A549 treated with CpdA at 1 μM for 4 hours (cell line): ENCODE data around the gene CAPN1. TPM values are rescaled to one million over a fixed set of nuclear protein-coding genes. Genes with fewer than 3 reads are reported as not detected.

Experiments
- total RNA-seq: library from RNA; stranded (reverse); fragments of 200-300 nt; extraction: Qiagen RNA extraction; gene quantifications from 5 replicates; pipeline ENCODE4 v1.2.3, GENCODE V29; 2022; ENCODE audit warnings: low read depth

The CAPN1 gene
- 97.3 to 113 TPM (median 101 TPM) in 5 replicates for total RNA-seq

GRCh38 chr11:65181569-65182257 is at the start of gene CAPN1:
TSS of gene CAPN1 (plus strand) at chr11:65181928. CDS start at chr11:65182702, 774 bp downstream.

GRCh38 chr11:65134240-65134951 is 47.3 kb upstream of the CAPN1 start, which contains the start of gene SYVN1:
TSS of gene SYVN1 (minus strand) at chr11:65134519. CDS start at chr11:65133601, 918 bp downstream.

GRCh38 chr11:65170058-65170534 is 11.6 kb upstream of the CAPN1 start, which contains the start of gene SPDYC:
TSS of gene SPDYC (plus strand) at chr11:65170233. CDS start at chr11:65171358, 1,125 bp downstream.

Other genes starting within 250 kb of the CAPN1 start
- not detected in 5 replicates for gene GPHA2, start 246.0 kb upstream of the CAPN1 start, total RNA-seq
- gene MAJIN, start 209.8 kb upstream of the CAPN1 start, total RNA-seq: 0.10 TPM in 1 of 5 replicates, not detected in the others
- 0.71 to 1.3 TPM (median 1.1 TPM) in 5 replicates for gene BATF2, start 185.0 kb upstream of the CAPN1 start, total RNA-seq
- 158 to 190 TPM (median 185 TPM) in 5 replicates for gene ARL2, start 167.8 kb upstream of the CAPN1 start, total RNA-seq
- 22.8 to 24.5 TPM (median 23.7 TPM) in 5 replicates for gene SNX15, start 154.5 kb upstream of the CAPN1 start, total RNA-seq
- 32.2 to 54.3 TPM (median 50.2 TPM) in 5 replicates for gene SAC3D1, start 140.7 kb upstream of the CAPN1 start, total RNA-seq
- not detected in 5 replicates for gene NAALADL1, start 123.4 kb upstream of the CAPN1 start, total RNA-seq
- 58.8 to 74.6 TPM (median 69.2 TPM) in 5 replicates for gene CDCA5, start 97.9 kb upstream of the CAPN1 start, total RNA-seq
- 32.3 to 37.2 TPM (median 34.7 TPM) in 5 replicates for gene ZFPL1, start 97.7 kb upstream of the CAPN1 start, total RNA-seq
- gene VPS51, start 85.7 kb upstream of the CAPN1 start, total RNA-seq: 51.4 to 60.4 TPM (median 53.3 TPM) in 5 replicates
- 5.1 to 8.8 TPM (median 5.8 TPM) in 5 replicates for gene TM7SF2, start 70.1 kb upstream of the CAPN1 start, total RNA-seq
- gene ZNHIT2, start 64.2 kb upstream of the CAPN1 start, total RNA-seq: 12.8 to 23.1 TPM (median 21.6 TPM) in 5 replicates
- gene FAU, start 59.8 kb upstream of the CAPN1 start, total RNA-seq: 851 to 1,044 TPM (median 965 TPM) in 5 replicates
- gene MRPL49, start 59.6 kb upstream of the CAPN1 start, total RNA-seq: 74.0 to 86.9 TPM (median 79.8 TPM) in 5 replicates
- 34.7 to 49.8 TPM (median 46.9 TPM) in 5 replicates for gene SYVN1, start 47.4 kb upstream of the CAPN1 start, total RNA-seq
- gene SPDYC, start 11.7 kb upstream of the CAPN1 start, total RNA-seq: not detected in 5 replicates
- 13.5 to 16.6 TPM (median 15.0 TPM) in 5 replicates for gene POLA2, start 80.0 kb downstream of the CAPN1 start, total RNA-seq
- gene CDC42EP2, start 132.9 kb downstream of the CAPN1 start, total RNA-seq: 13.5 to 17.6 TPM (median 14.3 TPM) in 5 replicates
- gene DPF2, start 151.9 kb downstream of the CAPN1 start, total RNA-seq: 38.8 to 43.9 TPM (median 41.9 TPM) in 5 replicates
- gene TIGD3, start 172.8 kb downstream of the CAPN1 start, total RNA-seq: 0.72 to 1.1 TPM (median 0.91 TPM) in 5 replicates
- 9.9 to 13.7 TPM (median 10.5 TPM) in 5 replicates for gene SLC25A45, start 200.7 kb downstream of the CAPN1 start, total RNA-seq
- 42.3 to 55.3 TPM (median 49.6 TPM) in 5 replicates for gene FRMD8, start 204.7 kb downstream of the CAPN1 start, total RNA-seq
- gene NEAT1, start 240.9 kb downstream of the CAPN1 start, total RNA-seq: 153 to 258 TPM (median 188 TPM) in 5 replicates